Measurements from ENCODE around the gene COL24A1.
A peak's percentile ranks its signal among the peaks of the same experiment; 100 is the strongest.

Gene COL24A1

GRCh38 chr1:86156566-86157455 is at the start of gene COL24A1:
COL24A1 (minus strand) TSS chr1:86156772; CDS start chr1:86156396, 376 bp downstream.
- no peak for TF ChIP-seq CTCF (IDR thresholded peaks at IDR 0.05; ENCODE audit: control extremely low read depth, extremely low read depth, low read depth, missing control alignments)
- CTCF ChIA-PET = no interaction called here
- peak; percentile 31 for DNase-seq (ENCODE audit: extremely low spot score)
- POLR2A ChIA-PET = no interaction called here

- POLR2A ChIA-PET = no interaction called here
- CTCF ChIA-PET = no interaction called here
- no peak for DNase-seq (ENCODE audit: extremely low spot score)
- no peak for TF ChIP-seq CTCF (IDR thresholded peaks at IDR 0.05; ENCODE audit: control extremely low read depth, extremely low read depth, low read depth, missing control alignments)
These were observed 49.2 kb upstream of the COL24A1 start for GRCh38 chr1:86205741-86206140.

GRCh38 chr1:86202552-86203340 is 46.2 kb upstream of the COL24A1 start:
- no peak for DNase-seq (ENCODE audit: extremely low spot score)
- no peak for TF ChIP-seq CTCF (IDR thresholded peaks at IDR 0.05; ENCODE audit: control extremely low read depth, extremely low read depth, low read depth, missing control alignments)
- ChIA-PET CTCF (interaction anchor here (1.2 kb wide), 1 partner anchor 17 kb away, joined by 3 read pairs; no protein-coding TSS in a partner anchor), POLR2A (no interaction called here)

GRCh38 chr1:86201311-86201710 is 44.7 kb upstream of the COL24A1 start:
- CTCF ChIA-PET = no interaction called here
- POLR2A ChIA-PET = no interaction called here
- TF ChIP-seq CTCF (IDR thresholded peaks at IDR 0.05; ENCODE audit: control extremely low read depth, extremely low read depth, low read depth, missing control alignments) = no peak
- no peak for DNase-seq (ENCODE audit: extremely low spot score)

GRCh38 chr1:86200901-86201300 is 44.3 kb upstream of the COL24A1 start:
- no peak for TF ChIP-seq CTCF (IDR thresholded peaks at IDR 0.05; ENCODE audit: control extremely low read depth, extremely low read depth, low read depth, missing control alignments)
- DNase-seq (ENCODE audit: extremely low spot score) = no peak
- POLR2A ChIA-PET = no interaction called here
- CTCF ChIA-PET = no interaction called here

GRCh38 chr1:86197206-86197855 is 40.8 kb upstream of the COL24A1 start:
- no peak for DNase-seq (ENCODE audit: extremely low spot score)
- ChIA-PET POLR2A (no interaction called here), CTCF (no interaction called here)
- TF ChIP-seq CTCF (IDR thresholded peaks at IDR 0.05; ENCODE audit: control extremely low read depth, extremely low read depth, low read depth, missing control alignments) = no peak

Data from GM10248 (cell line).